ENCODE data around the gene CLMN.
A peak's percentile ranks its signal among the peaks of the same experiment; 100 is the strongest.

The CLMN gene

DNA sequence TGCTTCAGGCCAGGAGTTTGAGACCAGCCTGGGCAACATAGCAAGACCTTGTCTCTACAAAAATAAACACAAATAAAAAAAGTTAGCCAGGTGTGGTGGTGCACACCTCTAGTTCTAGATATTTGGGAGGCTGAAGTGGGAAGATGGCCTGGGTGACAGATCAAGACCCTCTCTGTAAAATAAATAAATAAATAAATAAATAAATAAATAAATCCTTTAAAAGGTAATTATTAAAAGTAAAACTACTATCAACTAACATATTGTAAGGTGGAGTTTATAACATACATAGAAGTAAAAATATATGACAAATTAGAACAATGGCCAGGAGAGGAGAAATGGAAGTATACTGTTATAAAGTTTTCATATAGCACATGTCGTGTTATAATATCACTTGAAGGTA, 33.3 kb upstream of the CLMN start:
- no peak for DNase-seq (ENCODE audit: low read depth, low spot score)
- TF ChIP-seq, protein P1, sequence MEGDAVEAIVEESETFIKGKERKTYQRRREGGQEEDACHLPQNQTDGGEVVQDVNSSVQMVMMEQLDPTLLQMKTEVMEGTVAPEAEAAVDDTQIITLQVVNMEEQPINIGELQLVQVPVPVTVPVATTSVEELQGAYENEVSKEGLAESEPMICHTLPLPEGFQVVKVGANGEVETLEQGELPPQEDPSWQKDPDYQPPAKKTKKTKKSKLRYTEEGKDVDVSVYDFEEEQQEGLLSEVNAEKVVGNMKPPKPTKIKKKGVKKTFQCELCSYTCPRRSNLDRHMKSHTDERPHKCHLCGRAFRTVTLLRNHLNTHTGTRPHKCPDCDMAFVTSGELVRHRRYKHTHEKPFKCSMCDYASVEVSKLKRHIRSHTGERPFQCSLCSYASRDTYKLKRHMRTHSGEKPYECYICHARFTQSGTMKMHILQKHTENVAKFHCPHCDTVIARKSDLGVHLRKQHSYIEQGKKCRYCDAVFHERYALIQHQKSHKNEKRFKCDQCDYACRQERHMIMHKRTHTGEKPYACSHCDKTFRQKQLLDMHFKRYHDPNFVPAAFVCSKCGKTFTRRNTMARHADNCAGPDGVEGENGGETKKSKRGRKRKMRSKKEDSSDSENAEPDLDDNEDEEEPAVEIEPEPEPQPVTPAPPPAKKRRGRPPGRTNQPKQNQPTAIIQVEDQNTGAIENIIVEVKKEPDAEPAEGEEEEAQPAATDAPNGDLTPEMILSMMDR (IDR thresholded peaks at IDR 0.05; ENCODE audit: low read depth, low read length), result no peak
- in situ Hi-C loops (cut with HindIII; ENCODE audit: low sequenced_read_pairs), result no loop called here
- H3K4me3 ChIP-seq (ENCODE audit: low read depth, low read length), result no peak overlapping the region

DNA sequence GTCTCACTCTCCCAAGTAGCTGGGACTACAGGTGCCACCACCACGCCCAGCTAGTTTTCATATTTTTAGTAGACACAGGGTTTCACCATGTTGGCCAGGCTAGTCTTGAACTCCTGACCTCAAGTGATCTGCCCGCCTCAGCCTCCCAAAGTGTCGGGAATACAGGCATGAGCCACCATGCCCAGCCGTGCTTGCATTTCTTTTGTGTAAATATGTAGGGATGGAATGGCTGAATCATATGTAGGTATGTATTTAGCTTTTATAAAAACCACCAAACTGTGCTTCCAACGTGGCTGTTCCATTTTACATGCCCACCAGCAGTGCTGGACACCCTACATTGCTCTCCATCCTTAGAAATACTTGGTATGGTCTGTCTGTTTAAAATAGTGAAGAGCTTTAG, 32.8 kb upstream of the CLMN start:
- no peak for DNase-seq (ENCODE audit: low read depth, low spot score)
- in situ Hi-C loops (cut with HindIII; ENCODE audit: low sequenced_read_pairs), result no loop called here

DNA sequence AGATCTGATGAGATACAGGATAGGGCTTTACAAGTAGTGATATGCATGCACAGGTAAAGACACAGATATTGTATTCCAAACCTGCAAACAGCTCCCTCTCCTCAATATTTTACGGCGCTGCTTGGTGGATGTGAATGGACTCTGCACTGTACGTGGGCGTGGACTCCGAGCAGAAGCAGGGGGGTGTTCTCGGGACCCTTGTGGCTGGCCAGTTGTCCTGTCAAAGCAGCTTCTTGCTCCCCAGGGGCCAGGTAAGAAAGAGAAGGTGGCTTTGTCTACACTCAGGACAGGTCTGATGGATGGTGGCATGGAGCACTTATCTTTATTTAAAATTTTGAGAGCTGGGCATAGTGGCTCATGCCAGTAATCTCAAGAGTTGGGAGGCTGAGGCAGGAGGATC, 29.5 kb upstream of the CLMN start:
- in situ Hi-C loops (cut with HindIII; ENCODE audit: low sequenced_read_pairs), result no loop called here
- no peak for DNase-seq (ENCODE audit: low read depth, low spot score)
- TF ChIP-seq, protein P1 (IDR thresholded peaks at IDR 0.05; ENCODE audit: low read depth, low read length), result no peak
- no peak overlapping the region for H3K4me3 ChIP-seq (ENCODE audit: low read depth, low read length)

More for the DNA sequence above, 32.8 kb upstream of the CLMN start:
- TF ChIP-seq, protein P1 (IDR thresholded peaks at IDR 0.05; ENCODE audit: low read depth, low read length), result no peak
- no peak overlapping the region for H3K4me3 ChIP-seq (ENCODE audit: low read depth, low read length)

DNA sequence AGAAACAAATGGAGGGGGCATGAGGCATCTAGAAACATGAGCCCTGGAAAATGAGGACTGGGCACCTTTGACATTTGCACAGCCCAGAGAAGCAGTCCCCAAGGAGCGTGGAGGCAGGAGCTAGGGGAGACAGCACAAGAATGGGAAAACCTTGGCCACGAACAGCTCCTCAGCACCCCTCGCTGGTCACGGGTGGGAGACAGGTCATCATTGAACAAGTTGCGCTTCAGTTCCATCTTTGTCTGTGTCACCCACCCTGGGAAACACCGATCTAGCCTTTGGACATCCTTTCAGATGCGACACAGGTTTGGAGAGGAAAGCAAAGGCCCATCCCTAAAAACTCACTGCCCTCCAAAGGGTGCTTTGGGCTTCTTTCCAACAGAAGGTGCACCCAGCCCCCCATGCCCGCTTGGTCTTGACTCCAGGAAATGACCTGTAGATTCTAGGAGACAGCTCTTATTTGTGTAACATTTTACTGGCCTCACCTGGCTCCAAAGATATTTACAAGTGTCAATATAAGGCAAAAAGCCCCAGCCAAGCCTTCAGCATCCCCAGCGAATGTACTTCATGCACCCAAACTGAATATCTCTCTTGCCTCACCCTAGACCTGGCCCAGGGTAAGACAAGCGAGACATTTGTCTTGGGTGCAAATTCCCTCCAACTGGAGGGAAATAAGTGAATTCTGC, 28.8 kb upstream of the CLMN start:
- in situ Hi-C loops (cut with HindIII; ENCODE audit: low sequenced_read_pairs), result no loop called here
- DNase-seq (ENCODE audit: low read depth, low spot score), result no peak
- no peak overlapping the region for H3K4me3 ChIP-seq (ENCODE audit: low read depth, low read length)
- TF ChIP-seq, protein P1 (IDR thresholded peaks at IDR 0.05; ENCODE audit: low read depth, low read length), result no peak

DNA sequence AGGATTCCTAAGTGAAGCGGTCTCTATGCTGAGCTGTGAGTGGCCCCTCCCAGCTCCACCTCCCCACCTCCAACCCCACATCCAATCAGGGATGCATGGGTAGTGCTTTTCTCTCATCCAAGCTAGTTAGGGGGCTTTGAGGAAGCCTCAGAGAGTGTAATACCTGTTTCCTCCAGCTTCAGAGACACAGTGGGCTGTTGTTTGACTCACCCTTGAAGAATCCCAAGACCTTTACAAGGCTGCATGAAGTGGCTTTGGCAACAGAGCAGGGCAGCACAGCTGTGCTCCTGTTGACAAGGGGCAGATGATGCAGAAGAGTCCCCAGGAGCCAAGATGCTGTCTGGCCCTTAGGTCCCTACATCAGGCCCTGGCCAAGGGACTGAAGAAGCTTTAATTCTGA, 27.1 kb upstream of the CLMN start:
- in situ Hi-C loops (cut with HindIII; ENCODE audit: low sequenced_read_pairs), result no loop called here
- TF ChIP-seq, protein P1 (IDR thresholded peaks at IDR 0.05; ENCODE audit: low read depth, low read length), result no peak
- H3K4me3 ChIP-seq (ENCODE audit: low read depth, low read length), result no peak overlapping the region
- DNase-seq (ENCODE audit: low read depth, low spot score), result peak; percentile 10

DNA sequence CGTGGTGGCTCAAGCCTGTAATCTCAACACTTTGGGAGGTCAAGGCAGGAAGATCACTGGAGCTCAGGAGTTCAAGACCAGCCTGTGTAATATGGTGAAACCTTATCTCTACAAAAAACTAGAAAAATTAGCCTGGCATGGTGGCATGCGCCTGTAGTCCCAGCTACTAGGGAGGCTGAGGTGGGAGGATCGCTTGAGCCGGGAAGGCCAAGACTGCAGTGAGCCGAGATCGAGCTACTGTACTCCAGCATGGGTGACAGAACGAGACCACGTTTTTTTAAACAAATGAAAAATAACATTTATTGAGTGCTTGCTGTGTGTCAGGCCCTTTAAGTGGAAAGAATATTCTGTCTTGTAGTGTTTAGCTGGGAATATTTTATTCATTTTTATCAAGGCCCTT, 26.6 kb upstream of the CLMN start:
- H3K4me3 ChIP-seq (ENCODE audit: low read depth, low read length), result no peak overlapping the region
- TF ChIP-seq, protein P1 (IDR thresholded peaks at IDR 0.05; ENCODE audit: low read depth, low read length), result no peak
- no peak for DNase-seq (ENCODE audit: low read depth, low spot score)
- in situ Hi-C loops (cut with HindIII; ENCODE audit: low sequenced_read_pairs), result no loop called here

Data from astrocyte of the spinal cord (primary cell).